ENCODE data around the gene TLR6. TPM values are rescaled to one million over a fixed set of nuclear protein-coding genes. Genes with fewer than 3 reads are reported as not detected.
A peak's percentile ranks its signal among the peaks of the same experiment; 100 is the strongest.
"Not testable (repeated sequence)": the region's sequence is repeated elsewhere in the genome, so short reads cannot be mapped to it uniquely, and the experiment has no call there.

The TLR6 gene
- polyA plus RNA-seq, 1 donor = 1.0 TPM

- DNase-seq = no peak
These were observed 33.8 kb downstream of the TLR6 start for GRCh38 chr4:38822748-38823303.

- DNase-seq = no peak
These were observed 34.9 kb downstream of the TLR6 start for GRCh38 chr4:38821739-38822138.

GRCh38 chr4:38820329-38821061, 36.1 kb downstream of the TLR6 start:
- DNase-seq = no peak

- no peak for DNase-seq
These were observed 37.0 kb downstream of the TLR6 start for GRCh38 chr4:38819569-38819968.

GRCh38 chr4:38818441-38818976, 38.1 kb downstream of the TLR6 start:
- no peak for DNase-seq

- no peak for DNase-seq
These were observed 40.5 kb downstream of the TLR6 start for GRCh38 chr4:38815885-38816782.

GRCh38 chr4:38814386-38814785, 42.2 kb downstream of the TLR6 start:
- DNase-seq = no peak

GRCh38 chr4:38811297-38811696, 45.3 kb downstream of the TLR6 start:
- DNase-seq = no peak

GRCh38 chr4:38807462-38807861, 49.2 kb downstream of the TLR6 start:
- DNase-seq = not testable (repeated sequence)

- DNase-seq = not testable (repeated sequence)
These were observed 50.4 kb downstream of the TLR6 start for GRCh38 chr4:38806251-38806650.

GRCh38 chr4:38805530-38806145, 51.0 kb downstream of the TLR6 start:
- no peak for DNase-seq

- DNase-seq = peak; percentile 70
These were observed 51.8 kb downstream of the TLR6 start, which contains the start of gene TLR1 for GRCh38 chr4:38804654-38805295. TLR1 (minus strand) TSS chr4:38804791; CDS start chr4:38798831, 5,960 bp downstream.

- DNase-seq = no peak
These were observed 52.6 kb downstream of the TLR6 start for GRCh38 chr4:38803833-38804653.

GRCh38 chr4:38802561-38803355, 53.9 kb downstream of the TLR6 start:
- DNase-seq = no peak

- no peak for DNase-seq
These were observed 55.6 kb downstream of the TLR6 start for GRCh38 chr4:38800961-38801450.

GRCh38 chr4:38800366-38800765, 56.3 kb downstream of the TLR6 start:
- no peak for DNase-seq

GRCh38 chr4:38795087-38795486, 61.5 kb downstream of the TLR6 start:
- no peak for DNase-seq

- DNase-seq = no peak
These were observed 62.6 kb downstream of the TLR6 start for GRCh38 chr4:38794051-38794450.

GRCh38 chr4:38791010-38791409, 65.6 kb downstream of the TLR6 start:
- no peak for DNase-seq

- DNase-seq = no peak
These were observed 68.3 kb downstream of the TLR6 start for GRCh38 chr4:38788317-38788716.

Measured in left kidney (tissue), 2 donors.